Skin epidermis (tissue), 12 donors: ENCODE data around the gene EDN3.
"Not testable (repeated sequence)": the region's sequence is repeated elsewhere in the genome, so short reads cannot be mapped to it uniquely, and the experiment has no call there.

ENCODE experiments used
- H3K27ac ChIP-seq, 21 experiments: fragments of 200-600 bp; sonication (generic) in 11 of 21; one replicate each; pipeline ENCODE4 v1.5.0; 2020; ENCODE audit warnings: mild to moderate bottlenecking in 3 of 21, inconsistent platforms in 2 of 21, moderate library complexity in 2 of 21
- H3K4me3 ChIP-seq, 7 experiments: fragments of 200-600 bp; sonication (generic) in 2 of 7; one replicate each; pipeline ENCODE4 v1.5.0; 2020; ENCODE audit warnings: inconsistent platforms in 2 of 7, mild to moderate bottlenecking in 2 of 7, moderate library complexity in 1 of 7

The EDN3 gene

DNA sequence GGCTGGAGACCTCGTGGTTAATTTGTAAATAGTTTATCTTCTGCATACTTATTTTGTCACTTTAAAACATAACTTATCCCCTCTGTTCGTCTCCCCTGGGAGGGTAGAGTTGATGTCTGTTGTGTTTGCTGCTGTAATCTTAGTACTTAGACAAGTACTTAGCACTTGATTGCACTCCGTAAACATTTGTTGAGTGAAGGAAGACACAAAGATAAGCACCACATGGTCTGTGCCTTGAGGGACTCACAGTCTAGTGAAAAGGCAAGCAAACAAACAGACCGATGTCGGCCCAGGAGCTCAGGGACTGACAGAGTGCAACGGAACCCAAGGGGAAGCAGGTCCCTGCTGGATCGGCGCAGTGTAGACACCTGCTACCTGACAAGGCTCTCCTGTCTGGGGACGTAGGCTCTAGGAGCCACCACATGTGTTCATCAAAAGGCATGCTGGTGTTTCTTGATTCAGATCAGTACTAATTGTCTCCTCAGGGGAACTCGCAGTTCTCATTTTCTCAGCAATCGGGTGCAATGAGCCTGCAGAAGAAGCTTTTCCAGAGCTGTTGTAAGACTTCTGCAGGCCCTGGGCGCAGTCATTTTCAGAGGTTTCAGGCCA is 31.4 kb downstream of the EDN3 start:
- no peak overlapping the region for H3K27ac ChIP-seq

DNA sequence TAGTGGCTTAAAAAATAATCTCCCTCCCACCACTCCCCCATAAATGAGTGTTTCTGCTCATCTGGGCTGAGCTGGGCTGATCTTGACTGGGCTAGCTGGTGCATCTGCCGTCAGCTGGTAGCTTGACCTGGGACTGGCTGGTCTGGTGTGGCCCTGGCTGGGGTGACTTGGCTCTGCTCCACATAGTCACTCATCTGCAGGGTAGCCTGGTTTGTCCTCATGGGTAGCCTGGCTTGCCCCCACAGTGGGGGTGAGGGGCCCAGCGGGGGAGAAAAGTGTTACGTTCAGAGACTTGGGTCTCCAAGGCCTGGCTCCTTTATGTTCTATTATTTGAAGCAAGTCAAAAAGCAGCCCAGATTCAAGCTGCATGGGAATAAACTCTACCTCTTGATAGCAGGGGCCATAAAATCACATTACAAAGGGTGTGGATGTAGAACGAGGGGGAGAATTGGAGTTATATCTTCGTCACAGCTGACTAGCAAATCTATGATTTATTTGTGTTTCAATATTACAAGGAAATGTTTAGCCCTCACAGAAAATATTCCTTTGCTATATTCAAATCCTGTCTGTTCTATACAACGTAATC is 32.9 kb downstream of the EDN3 start:
- H3K4me3 ChIP-seq = no peak overlapping the region
- no peak overlapping the region for H3K27ac ChIP-seq

More for the DNA sequence above, 31.4 kb downstream of the EDN3 start:
- no peak overlapping the region for H3K4me3 ChIP-seq

DNA sequence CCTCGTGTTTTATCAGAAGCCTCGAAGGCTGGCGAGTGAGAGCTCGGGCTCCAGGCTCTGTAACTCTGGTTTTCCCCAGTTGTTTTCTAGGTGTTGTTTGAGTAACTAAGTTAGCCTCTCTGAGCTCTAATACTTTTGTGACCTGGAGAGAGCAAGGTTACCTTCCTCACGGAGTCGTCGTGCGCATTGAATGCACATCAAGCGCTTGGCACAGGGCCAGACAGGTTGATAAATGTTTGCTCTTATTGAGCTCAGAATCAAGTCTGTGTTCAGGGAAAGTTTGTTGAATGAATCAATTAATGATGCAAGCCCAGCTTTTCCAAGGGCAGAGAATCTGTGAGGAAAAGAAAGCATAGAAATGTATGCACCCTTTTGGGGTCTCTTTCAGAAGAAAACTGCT is 33.5 kb downstream of the EDN3 start:
- no peak overlapping the region for H3K27ac ChIP-seq
- H3K4me3 ChIP-seq = no peak overlapping the region

- Histone ChIP-seq H3K27ac (no peak overlapping the region), H3K4me3 (no peak overlapping the region)
These were observed 34.4 kb downstream of the EDN3 start for GRCh38 chr20:59334651-59335300.

DNA sequence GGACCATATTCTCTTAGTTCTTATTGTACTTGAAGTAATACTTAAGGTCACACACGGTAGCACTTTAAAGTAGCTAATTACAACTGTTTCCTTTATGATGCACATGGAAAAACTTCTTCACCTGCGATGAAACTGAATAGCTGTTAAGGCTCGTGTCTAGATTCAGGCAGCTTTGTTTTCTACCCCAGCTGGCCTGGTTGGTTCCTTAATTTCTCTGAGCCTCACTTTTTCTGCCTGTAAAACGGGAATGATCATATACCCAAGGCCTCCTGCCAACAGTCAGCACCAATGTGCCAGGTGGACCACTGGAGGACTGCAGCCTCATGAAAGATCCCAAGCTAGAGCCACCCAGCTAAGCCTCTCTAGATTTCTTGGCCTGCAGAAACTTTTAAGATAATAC is 35.0 kb downstream of the EDN3 start:
- Histone ChIP-seq H3K27ac (no peak overlapping the region), H3K4me3 (no peak overlapping the region)

GRCh38 chr20:59336540-59336939 is 36.1 kb downstream of the EDN3 start:
- no peak overlapping the region for H3K27ac ChIP-seq
- H3K4me3 ChIP-seq = no peak overlapping the region

GRCh38 chr20:59338444-59338843 is 38.0 kb downstream of the EDN3 start:
- H3K4me3 ChIP-seq = not testable (repeated sequence)

GRCh38 chr20:59340201-59340885 is 39.9 kb downstream of the EDN3 start:
- H3K27ac ChIP-seq = no peak overlapping the region
- H3K4me3 ChIP-seq = no peak overlapping the region

More at GRCh38 chr20:59338444-59338843, 38.0 kb downstream of the EDN3 start:
- H3K27ac ChIP-seq = not testable (repeated sequence)

DNA sequence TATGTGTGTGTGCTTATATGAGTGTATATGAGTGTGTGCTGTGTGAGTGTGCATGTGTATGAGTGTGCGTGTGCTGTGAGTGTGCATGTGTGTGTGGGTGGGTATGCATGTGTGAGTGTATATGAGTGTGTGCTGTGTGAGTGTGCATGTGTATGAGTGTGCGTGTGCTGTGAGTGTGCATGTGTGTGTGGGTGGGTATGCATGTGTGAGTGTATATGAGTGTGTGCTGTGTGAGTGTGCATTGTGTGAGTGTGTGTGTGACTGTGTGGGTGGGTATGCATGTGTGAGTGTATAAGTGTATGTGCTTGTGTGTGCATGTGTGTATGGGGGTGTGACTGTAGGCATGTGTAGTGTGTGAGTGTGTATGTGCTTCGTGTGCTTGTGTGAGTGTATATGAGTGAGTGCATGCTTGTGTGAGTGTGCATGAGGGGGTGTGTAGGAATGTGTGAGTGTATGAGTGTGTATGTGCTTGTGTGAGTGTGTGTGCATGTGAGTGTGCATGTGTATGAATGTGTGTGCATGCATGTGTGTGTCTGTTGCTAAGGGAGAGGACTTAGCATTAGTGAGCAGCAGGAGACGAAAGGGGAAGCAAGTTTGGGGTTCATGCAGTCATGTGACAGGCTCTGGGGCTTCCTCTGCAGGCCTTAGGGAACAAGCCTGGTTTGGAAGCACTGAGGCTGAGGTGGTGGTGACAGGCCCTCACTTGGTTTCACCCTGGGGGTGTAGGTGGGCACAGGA is 41.0 kb downstream of the EDN3 start:
- H3K4me3 ChIP-seq, H3K27ac ChIP-seq: not testable (repeated sequence)

GRCh38 chr20:59342023-59342957 is 41.9 kb downstream of the EDN3 start:
- Histone ChIP-seq H3K4me3 (no peak overlapping the region), H3K27ac (no peak overlapping the region)

DNA sequence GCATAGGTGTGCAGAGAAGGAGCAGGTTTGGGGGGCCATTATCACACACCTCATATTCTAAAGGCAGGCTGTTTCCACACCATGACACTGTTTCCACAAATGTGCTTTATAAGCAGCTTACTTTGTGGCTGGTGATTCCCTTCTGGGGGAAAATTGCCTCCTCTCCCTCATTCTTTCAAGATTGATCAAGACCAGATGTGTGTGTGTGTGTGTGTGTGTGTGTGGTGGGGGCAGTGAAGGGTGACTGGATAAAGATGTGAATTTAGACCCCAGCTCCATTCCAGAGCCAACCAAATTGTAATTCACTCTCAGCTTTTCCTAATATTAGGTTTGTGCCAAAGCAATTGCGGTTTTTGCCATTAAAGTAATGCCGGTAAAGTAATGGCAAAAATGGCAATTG is 45.6 kb downstream of the EDN3 start:
- no peak overlapping the region for H3K27ac ChIP-seq
- H3K4me3 ChIP-seq = no peak overlapping the region

GRCh38 chr20:59349277-59349676 is 48.9 kb downstream of the EDN3 start:
- Histone ChIP-seq H3K4me3 (no peak overlapping the region), H3K27ac (no peak overlapping the region)

GRCh38 chr20:59350330-59351156 is 50.1 kb downstream of the EDN3 start:
- H3K27ac ChIP-seq = no peak overlapping the region

DNA sequence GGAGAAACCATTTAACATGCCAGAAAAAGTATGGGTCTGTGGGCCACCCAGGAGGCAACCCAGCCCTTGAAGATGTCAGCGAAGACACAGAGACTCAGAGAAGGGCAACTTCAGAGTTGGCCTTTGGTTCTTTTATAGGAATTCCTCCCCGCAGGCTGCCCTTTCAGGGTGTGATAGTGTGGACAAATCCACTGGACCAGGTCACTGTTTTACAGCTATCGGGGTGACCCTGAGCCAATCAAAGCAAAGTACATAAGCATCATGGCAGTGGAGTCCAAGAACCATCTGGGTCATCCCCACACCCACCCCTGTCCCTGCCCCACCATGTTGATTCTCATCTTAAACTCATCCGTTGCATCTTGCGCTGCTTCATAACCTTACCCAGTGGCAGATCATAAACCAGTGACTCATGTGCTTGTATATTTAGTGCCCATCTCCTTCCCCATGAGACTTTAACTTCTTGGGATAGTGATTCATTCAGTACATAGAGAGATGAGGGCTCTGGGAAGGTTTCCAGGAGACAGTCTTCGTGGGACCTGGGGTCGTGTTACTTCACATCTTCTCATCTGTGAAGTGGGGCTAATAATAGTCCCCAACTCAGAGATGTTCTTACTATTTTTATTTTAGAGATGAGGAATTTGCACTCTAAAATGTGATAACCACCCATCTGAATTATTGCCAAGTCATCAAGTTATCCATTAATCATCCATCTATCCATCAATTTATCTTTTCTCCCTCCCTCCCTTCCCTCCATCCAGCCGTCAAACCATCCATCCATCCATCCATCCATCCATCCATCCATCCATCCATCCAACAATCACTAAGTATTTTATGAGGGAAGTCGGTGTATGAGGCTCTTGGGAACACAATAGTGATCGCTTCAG is 51.0 kb downstream of the EDN3 start:
- no peak overlapping the region for H3K27ac ChIP-seq

More at GRCh38 chr20:59350330-59351156, 50.1 kb downstream of the EDN3 start:
- no peak overlapping the region for H3K4me3 ChIP-seq

DNA sequence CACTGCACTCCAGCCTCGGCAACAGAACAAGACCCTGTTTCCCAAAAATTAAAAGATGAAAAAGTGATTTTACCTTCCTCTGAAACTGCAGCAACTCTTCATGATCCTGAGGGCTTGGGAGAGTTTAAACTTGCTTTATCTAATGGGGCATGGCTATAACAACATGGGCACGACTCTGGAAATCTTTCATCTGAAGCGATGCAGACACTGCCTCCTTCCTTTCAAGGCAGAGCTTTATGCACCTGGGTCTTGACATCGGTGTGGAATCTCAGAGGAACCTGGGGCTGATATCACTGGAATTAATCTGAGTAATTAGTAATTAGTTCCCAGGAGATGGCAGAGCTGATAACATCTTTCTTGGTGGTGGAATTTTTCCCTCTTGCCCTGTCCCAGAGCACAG is 52.1 kb downstream of the EDN3 start:
- Histone ChIP-seq H3K27ac (no peak overlapping the region), H3K4me3 (no peak overlapping the region)

More for the DNA sequence above, 51.0 kb downstream of the EDN3 start:
- H3K4me3 ChIP-seq = no peak overlapping the region

DNA sequence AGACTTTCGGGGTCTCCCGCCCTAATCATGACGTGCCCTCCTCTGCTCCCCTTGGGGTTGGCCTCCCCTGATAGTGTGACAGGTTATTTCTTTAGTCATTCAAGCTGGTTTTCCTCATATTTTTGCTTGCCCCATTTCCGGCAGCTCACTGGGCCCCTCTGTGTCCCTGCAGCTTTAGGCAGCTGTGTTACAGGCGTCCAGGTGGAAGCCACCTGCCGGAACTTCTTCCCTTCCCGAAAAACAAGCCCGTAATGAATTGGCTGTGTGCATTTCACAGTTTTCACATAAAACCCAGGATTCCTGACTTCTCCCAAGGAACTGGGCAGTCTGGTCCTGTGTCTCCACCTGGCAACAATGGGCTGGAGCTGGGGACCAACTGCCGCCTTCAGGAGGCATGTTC is 52.6 kb downstream of the EDN3 start:
- Histone ChIP-seq H3K27ac (no peak overlapping the region), H3K4me3 (no peak overlapping the region)

GRCh38 chr20:59354460-59354859 is 54.0 kb downstream of the EDN3 start:
- Histone ChIP-seq H3K27ac (no peak overlapping the region), H3K4me3 (no peak overlapping the region)
